Ammon's horn (tissue), 1 donor: Measurements from ENCODE around the gene TNPO3.
A peak's percentile ranks its signal among the peaks of the same experiment; 100 is the strongest.
"Not testable (repeated sequence)": the region's sequence is repeated elsewhere in the genome, so short reads cannot be mapped to it uniquely, and the experiment has no call there.

Source experiments
- DNase-seq: peaks from one replicate; pipeline ENCODE4 v3.0.0-alpha.2; 2016; ENCODE audit warnings: low spot score

The TNPO3 gene

DNA sequence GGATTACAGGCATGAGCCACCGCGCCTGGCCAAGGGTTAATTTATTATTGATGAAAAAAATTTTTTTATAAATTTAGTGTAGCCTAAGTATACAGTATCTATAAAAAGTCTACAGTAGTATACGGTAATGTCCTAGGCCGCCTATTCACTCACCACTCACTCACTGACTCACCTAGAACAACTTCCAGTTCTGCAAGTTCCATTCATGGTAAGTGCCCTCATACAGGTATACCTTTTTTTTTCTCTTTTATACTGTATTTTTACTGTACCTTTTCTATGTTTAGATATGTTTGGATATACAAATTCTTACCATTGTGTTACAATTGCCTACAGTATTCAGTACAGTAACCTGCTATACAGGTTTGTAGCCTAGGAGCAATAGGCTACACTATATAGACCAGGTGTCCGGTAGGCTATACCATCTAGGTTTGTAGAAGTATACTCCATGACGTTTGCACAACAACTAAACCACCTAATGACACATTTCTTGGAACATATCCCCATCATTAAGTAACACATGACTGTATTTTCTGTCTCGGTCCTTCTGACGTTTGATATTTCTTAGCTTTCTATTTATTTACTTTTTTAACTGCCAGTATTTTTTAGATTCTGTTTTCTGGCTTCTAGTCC lies 93.8 kb downstream of the TNPO3 start:
- no peak for DNase-seq

GRCh38 chr7:128959296-128959695 lies 95.6 kb downstream of the TNPO3 start:
- DNase-seq, result no peak

DNA sequence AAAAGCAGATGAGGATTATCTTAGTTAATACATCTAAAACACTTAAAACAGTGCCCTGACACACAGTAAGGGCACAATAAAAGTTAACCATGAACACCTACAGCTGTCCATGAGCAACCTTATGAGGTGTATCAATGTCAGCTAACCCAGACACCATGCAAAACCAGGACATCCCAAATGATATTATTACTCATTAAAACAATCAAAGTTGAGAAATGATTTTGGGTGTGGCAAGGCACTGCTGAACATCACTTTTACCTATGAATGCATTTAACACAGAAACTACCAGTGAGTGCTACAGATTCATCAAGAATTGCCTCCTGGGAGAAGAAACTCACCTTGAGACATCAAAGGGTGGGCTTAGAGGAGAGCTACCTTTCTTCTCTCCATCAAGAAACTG lies 98.9 kb downstream of the TNPO3 start:
- DNase-seq, result no peak

GRCh38 chr7:128954830-128955802 lies 99.8 kb downstream of the TNPO3 start:
- DNase-seq, result peak; percentile 73

- DNase-seq, result no peak
Observed at GRCh38 chr7:128954150-128954549, 100.8 kb downstream of the TNPO3 start.

- DNase-seq, result no peak
Observed at GRCh38 chr7:128951296-128951695, 103.6 kb downstream of the TNPO3 start.

DNA sequence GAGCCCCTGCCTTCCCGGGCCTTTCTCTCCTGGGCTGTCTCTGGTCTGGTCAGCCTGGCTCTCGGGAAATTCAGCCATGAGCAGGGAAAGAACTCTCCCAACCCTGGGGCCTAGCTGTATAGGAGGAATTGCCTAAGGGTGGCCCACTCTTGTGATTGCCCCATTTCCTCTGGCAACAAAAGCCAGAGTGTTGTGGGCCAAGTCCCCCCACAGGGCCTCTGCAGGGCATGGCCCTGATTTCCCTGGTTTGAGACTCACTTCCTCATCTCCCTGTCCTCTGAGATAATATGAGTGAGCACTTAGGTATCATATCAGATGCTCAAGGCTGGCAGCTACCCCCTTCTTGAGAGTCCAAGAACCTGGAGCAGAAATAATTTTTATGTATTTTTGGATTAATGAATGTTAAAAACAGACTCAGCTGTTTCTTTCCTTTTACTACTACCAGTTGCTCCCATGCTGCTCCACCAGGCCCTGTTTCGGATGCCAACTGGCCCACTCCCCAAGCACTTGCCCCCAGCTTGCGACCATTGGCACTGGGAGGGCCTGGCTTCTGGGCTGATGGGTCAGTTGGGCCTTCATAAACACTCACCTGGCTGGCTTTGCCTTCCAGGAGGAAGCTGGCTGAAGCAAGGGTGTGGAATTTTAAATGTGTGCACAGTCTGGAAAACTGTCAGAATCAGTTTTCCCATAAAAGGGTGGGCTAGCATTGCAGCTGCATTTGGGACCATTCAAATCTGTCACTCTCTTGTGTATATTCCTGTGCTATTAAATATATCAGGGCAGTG lies 105.7 kb downstream of the TNPO3 start:
- peak; percentile 40 for DNase-seq

GRCh38 chr7:128948312-128948973 lies 106.5 kb downstream of the TNPO3 start:
- DNase-seq, result no peak

DNA sequence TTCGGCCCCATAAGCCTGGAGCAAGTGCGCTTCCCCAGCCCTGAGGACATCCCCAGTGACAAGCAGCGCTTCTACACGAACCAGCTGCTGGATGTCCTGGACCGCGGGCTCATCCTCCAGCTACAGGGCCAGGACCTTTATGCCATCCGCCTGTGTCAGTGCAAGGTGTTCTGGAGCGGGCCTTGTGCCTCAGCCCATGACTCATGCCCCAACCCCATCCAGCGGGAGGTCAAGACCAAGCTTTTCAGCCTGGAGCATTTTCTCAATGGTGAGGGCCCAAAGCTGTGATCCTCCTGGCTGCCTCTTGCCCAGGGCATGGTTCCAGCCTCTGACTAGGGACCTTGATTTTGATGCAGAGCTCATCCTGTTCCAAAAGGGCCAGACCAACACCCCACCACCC lies 107.1 kb downstream of the TNPO3 start:
- no peak for DNase-seq

DNA sequence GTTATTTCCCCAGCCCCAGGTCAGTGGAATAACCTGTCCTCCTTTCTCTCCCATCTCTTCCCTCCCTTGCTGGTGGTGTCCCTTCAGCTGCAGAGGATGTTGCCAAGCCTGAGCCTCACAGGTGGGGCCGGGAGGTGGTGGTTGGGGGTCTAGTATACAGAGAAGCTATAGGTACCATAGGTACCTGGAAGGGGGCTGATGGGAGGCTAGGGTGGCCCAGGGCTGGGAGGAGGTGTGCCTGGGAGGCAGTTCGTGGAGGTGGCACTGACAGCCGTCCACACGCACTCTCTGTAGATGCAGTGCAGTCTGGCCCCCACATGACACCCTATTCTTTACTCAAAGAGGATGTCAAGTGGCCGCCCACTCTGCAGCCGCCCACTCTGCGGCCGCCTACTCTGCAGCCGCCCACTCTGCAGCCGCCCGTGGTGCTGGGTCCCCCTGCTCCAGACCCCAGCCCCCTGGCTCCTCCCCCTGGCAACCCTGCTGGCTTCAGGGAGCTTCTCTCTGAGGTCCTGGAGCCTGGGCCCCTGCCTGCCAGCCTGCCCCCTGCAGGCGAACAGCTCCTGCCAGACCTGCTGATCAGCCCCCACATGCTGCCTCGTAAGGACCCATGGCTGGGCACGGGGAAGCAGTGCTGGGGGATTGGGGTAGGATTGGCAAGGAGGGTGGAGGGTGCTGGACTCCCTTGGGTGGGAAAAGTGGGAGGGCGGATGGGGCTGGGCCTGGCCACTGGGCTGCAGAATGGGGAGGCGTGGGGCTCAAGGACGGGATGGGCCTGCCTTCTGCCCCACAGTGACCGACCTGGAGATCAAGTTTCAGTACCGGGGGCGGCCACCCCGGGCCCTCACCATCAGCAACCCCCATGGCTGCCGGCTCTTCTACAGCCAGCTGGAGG lies 107.7 kb downstream of the TNPO3 start:
- no peak for DNase-seq

DNA sequence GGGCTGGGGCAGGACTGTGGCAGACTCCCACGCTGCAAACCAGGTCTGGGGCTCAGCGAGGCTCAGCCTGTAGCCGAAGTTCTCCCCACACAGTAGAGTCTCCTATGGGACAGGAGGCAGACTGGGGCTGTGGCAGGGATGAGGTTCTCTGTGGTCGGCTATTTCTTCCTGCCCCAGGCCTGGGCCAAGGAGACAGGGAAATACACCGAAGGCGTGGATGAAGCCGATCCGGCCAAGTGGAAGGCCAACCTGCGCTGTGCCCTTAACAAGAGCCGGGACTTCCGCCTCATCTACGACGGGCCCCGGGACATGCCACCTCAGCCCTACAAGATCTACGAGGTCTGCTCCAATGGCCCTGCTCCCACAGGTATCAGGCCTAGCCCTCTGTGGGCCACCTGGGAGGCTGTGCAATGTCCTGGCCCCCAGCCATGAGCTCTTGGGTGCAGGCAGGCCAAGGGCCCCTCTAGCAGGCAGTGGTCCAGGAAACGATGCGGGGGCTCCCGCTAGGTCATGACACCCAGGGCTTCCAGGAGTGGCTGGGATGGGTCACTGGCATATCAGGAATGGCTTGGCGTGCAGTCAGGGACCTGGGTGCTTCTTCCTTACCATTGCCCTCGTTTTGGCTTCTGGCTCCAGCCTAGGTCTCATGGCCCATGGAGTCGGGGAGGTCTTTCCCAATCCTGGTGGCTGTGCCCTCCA lies 109.1 kb downstream of the TNPO3 start:
- no peak for DNase-seq

GRCh38 chr7:128944487-128945236 lies 110.2 kb downstream of the TNPO3 start:
- no peak for DNase-seq

- not testable (repeated sequence) for DNase-seq
Observed at GRCh38 chr7:128943251-128943650, 111.7 kb downstream of the TNPO3 start.

- DNase-seq, result no peak
Observed at GRCh38 chr7:128941946-128942526, 112.9 kb downstream of the TNPO3 start.

DNA sequence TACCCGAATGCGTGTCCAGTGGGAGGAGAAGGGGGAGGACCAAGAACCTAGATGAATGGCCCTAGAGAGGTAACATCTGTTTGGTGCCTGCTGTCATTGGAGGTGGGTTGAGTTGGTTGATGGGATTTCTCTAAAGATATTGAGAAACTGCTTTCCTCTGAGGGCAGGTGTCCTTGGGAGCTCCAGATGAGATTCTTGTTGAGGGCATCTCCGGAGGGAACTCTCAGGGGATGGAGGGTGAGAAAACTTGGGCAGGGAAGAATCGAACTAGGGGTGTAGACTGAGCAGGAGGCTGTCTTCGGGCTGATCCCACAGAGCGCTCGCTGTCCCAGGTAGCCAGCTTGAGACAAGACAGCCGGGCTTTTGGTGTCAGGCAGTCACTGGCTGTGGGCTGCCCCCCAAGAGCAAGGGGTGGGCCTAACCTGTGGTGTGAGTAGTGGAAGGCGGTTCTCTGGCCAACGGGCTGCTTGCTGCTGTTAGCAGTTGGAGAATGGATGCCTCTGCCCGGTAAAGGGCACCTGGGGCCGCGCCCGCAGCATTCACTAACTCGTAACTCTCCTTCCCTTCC lies 113.5 kb downstream of the TNPO3 start:
- no peak for DNase-seq

DNA sequence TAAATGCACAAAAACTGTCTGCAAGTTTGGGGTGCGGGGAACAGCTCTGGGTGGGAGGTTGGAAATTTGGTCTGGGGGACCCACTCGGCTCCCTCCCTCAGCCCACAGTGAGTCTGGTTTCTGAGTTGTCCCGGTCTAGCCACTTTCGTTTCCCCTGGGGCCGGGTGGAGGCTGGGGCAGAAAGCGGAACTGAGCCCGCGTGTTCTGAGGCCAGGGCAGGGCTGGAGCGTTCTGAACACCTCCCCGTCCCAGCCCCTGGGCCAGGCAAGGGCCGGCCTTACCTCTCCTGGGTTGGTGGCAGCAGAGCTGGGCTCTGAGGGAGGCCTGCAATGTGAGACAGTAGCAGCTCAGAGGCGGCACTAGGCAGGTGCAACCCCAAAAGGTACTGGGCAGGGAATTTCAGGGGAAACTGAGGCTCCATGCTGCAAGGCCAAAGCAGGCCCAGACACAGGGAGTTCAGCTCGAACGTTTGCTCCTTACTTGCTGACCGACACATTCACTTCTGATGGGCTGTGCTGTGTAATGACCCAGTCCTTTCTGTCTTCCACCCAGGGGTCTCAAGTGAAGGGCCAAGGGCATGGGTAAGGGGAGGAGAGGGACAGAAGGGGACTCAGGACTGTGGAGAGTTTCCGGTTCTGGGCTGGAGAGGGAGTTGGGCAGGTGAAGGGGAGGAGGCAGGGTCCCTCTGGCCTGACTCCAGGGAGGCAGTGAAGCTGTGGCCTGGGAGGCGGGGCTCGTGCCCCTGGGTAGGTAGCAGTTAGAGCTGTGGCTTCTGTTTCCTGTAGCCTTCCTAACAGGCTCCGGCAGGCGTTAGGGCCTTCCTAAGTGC lies 114.2 kb downstream of the TNPO3 start:
- peak; percentile 58 for DNase-seq

GRCh38 chr7:128939861-128940410 lies 115.0 kb downstream of the TNPO3 start:
- no peak for DNase-seq
